ENCODE results near the gene ABCB11.

- no peak for TF ChIP-seq CTCF (IDR thresholded peaks at IDR 0.05)
- TF ChIP-seq POLR2A (IDR thresholded peaks at IDR 0.05) = no peak
Measured at GRCh38 chr2:168935810-168936581, 95.1 kb downstream of the ABCB11 start.

Data from sigmoid colon (tissue), 3 donors.